GM18873 (cell line): ENCODE data around the gene ITGB6.
"Not testable (repeated sequence)": the region's sequence is repeated elsewhere in the genome, so short reads cannot be mapped to it uniquely, and the experiment has no call there.

Experiments
- ATAC-seq: cut with Tn5 transposase; IDR thresholded peaks from one replicate; pipeline ENCODE4 v1.9.1; 2021; ENCODE audit warnings: mild to moderate bottlenecking, moderate library complexity, moderate number of reproducible peaks; ENCODE audit not compliant: unreplicated experiment, low FRiP score

The ITGB6 gene

GRCh38 chr2:160194351-160194750 is 5.7 kb downstream of the ITGB6 start:
- ATAC-seq = no peak

GRCh38 chr2:160181146-160181836 is 18.8 kb downstream of the ITGB6 start:
- not testable (repeated sequence) for ATAC-seq

GRCh38 chr2:160180690-160181089 is 19.4 kb downstream of the ITGB6 start:
- ATAC-seq = not testable (repeated sequence)

GRCh38 chr2:160180172-160180571 is 19.9 kb downstream of the ITGB6 start:
- ATAC-seq = no peak

GRCh38 chr2:160175169-160176134 is 24.6 kb downstream of the ITGB6 start:
- ATAC-seq = no peak

- ATAC-seq = no peak
These were observed 25.8 kb downstream of the ITGB6 start for GRCh38 chr2:160174322-160174721.

GRCh38 chr2:160169988-160170387 is 30.1 kb downstream of the ITGB6 start:
- ATAC-seq = no peak

- no peak for ATAC-seq
These were observed 30.6 kb downstream of the ITGB6 start for GRCh38 chr2:160169471-160169870.

GRCh38 chr2:160168878-160169277 is 31.2 kb downstream of the ITGB6 start:
- ATAC-seq = no peak

GRCh38 chr2:160167089-160167740 is 32.9 kb downstream of the ITGB6 start:
- ATAC-seq = no peak

- ATAC-seq = no peak
These were observed 34.1 kb downstream of the ITGB6 start for GRCh38 chr2:160165996-160166395.

- no peak for ATAC-seq
These were observed 35.0 kb downstream of the ITGB6 start for GRCh38 chr2:160165081-160165480.

- no peak for ATAC-seq
These were observed 41.9 kb downstream of the ITGB6 start for GRCh38 chr2:160157861-160158829.

- no peak for ATAC-seq
These were observed 43.4 kb downstream of the ITGB6 start for GRCh38 chr2:160156665-160157064.

GRCh38 chr2:160156100-160156499 is 44.0 kb downstream of the ITGB6 start:
- ATAC-seq = no peak

- ATAC-seq = not testable (repeated sequence)
These were observed 51.7 kb downstream of the ITGB6 start for GRCh38 chr2:160148419-160148818.

GRCh38 chr2:160145471-160145870 is 54.6 kb downstream of the ITGB6 start:
- ATAC-seq = no peak

- ATAC-seq = no peak
These were observed 55.6 kb downstream of the ITGB6 start for GRCh38 chr2:160144280-160144990.

- ATAC-seq = no peak
These were observed 57.6 kb downstream of the ITGB6 start for GRCh38 chr2:160142472-160142871.
